DND-41 (cell line): ENCODE measurements around the gene FAM135A.

Experiments used
- EZH2 ChIP-seq: IDR thresholded peaks from 3 replicates; pipeline ENCODE4 v1.6.1; 2012; ENCODE audit warnings: borderline replicate concordance, low read depth, mild to moderate bottlenecking, moderate library complexity, low read length, inconsistent platforms; ENCODE audit not compliant: severe bottlenecking
- TF ChIP-seq, protein P1 (sequence below): IDR thresholded peaks from 2 replicates; pipeline ENCODE4 v1.5.1; 2012; ENCODE audit warnings: borderline replicate concordance, low read length, moderate library complexity, mild to moderate bottlenecking; ENCODE audit not compliant: poor library complexity, severe bottlenecking; ENCODE audit errors: extremely low read depth

GRCh38 chr6:70574643-70575042 is 161.3 kb downstream of the FAM135A start:
- TF ChIP-seq, protein P1, sequence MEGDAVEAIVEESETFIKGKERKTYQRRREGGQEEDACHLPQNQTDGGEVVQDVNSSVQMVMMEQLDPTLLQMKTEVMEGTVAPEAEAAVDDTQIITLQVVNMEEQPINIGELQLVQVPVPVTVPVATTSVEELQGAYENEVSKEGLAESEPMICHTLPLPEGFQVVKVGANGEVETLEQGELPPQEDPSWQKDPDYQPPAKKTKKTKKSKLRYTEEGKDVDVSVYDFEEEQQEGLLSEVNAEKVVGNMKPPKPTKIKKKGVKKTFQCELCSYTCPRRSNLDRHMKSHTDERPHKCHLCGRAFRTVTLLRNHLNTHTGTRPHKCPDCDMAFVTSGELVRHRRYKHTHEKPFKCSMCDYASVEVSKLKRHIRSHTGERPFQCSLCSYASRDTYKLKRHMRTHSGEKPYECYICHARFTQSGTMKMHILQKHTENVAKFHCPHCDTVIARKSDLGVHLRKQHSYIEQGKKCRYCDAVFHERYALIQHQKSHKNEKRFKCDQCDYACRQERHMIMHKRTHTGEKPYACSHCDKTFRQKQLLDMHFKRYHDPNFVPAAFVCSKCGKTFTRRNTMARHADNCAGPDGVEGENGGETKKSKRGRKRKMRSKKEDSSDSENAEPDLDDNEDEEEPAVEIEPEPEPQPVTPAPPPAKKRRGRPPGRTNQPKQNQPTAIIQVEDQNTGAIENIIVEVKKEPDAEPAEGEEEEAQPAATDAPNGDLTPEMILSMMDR, result no peak
- no peak for TF ChIP-seq EZH2
